Measurements from ENCODE around the gene CEBPB. TPM values are rescaled to one million over a fixed set of nuclear protein-coding genes. Genes with fewer than 3 reads are reported as not detected.

The CEBPB gene
- total and polyA plus RNA-seq, 2 experiments from 2014 or later, result 22.0 to 22.9 TPM

DNA sequence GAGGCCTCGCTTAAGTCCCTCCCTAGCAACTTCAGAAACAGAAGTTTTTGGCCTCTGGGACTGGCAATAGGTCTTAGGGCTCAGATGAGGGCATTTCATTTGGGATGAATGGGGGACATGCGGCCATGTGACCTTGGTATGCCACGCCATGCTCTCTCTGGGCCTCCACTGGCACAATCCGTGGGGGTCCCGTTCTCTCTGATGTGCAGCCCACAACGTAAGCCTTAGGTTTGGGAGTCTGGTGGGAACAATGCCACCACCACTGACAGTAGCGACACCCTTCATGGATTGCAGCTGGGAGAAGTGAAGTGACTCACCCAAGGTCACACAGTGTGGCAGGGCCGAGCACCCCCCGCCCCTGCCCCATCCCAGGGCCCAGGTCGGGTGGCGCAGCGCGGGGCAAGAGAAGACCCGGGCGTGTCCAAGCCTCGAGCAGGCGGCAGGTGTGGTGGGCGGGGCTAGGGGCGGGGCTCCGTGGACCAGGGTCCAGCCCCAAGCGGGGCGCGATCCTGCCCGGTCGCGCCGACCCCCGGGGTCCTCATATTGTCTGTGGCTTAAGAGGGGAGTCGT is 864 bp upstream of the CEBPB start:
- TF ChIP-seq, protein P1, sequence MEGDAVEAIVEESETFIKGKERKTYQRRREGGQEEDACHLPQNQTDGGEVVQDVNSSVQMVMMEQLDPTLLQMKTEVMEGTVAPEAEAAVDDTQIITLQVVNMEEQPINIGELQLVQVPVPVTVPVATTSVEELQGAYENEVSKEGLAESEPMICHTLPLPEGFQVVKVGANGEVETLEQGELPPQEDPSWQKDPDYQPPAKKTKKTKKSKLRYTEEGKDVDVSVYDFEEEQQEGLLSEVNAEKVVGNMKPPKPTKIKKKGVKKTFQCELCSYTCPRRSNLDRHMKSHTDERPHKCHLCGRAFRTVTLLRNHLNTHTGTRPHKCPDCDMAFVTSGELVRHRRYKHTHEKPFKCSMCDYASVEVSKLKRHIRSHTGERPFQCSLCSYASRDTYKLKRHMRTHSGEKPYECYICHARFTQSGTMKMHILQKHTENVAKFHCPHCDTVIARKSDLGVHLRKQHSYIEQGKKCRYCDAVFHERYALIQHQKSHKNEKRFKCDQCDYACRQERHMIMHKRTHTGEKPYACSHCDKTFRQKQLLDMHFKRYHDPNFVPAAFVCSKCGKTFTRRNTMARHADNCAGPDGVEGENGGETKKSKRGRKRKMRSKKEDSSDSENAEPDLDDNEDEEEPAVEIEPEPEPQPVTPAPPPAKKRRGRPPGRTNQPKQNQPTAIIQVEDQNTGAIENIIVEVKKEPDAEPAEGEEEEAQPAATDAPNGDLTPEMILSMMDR (IDR thresholded peaks at IDR 0.05; ENCODE audit: low read depth, low read length), result no peak
- H3K9me3 ChIP-seq (ENCODE audit: low read depth), result no peaks in the 10 kb centered on the region
- no peaks in the 10 kb centered on the region for H3K36me3 ChIP-seq
- H3K27me3 ChIP-seq, result no peaks in the 10 kb centered on the region
- no peak overlapping the region for H3K27ac ChIP-seq
- DNase-seq (ENCODE audit: low read depth in 1 of 2, low spot score in 1 of 2), result peak in 1 of 2 donors; percentile 22
- peak overlapping the region; percentile 83 for H3K4me3 ChIP-seq
- H3K4me1 ChIP-seq (ENCODE audit: low read depth), result peaks cover 8% of the 10 kb centered on the region

- no peak for DNase-seq (ENCODE audit: low read depth in 1 of 2, low spot score in 1 of 2)
- Histone ChIP-seq H3K4me3 (peak overlapping the region; percentile 83), H3K27ac (peak overlapping the region; percentile 87), H3K27me3 (no peaks in the 10 kb centered on the region), H3K9me3 (ENCODE audit: low read depth) (no peaks in the 10 kb centered on the region), H3K4me1 (ENCODE audit: low read depth) (peaks cover 8% of the 10 kb centered on the region), H3K36me3 (no peaks in the 10 kb centered on the region)
- TF ChIP-seq, protein P1 (IDR thresholded peaks at IDR 0.05; ENCODE audit: low read depth, low read length), result no peak
Observed at GRCh38 chr20:50191065-50191543, 474 bp downstream of the CEBPB start.

- peak overlapping the region; percentile 87 for H3K27ac ChIP-seq
- peak; percentile 59 to 79 for DNase-seq (ENCODE audit: low read depth in 1 of 2, low spot score in 1 of 2)
- no peaks in the 10 kb centered on the region for H3K27me3 ChIP-seq
- no peaks in the 10 kb centered on the region for H3K9me3 ChIP-seq (ENCODE audit: low read depth)
- TF ChIP-seq, protein P1 (IDR thresholded peaks at IDR 0.05; ENCODE audit: low read depth, low read length), result peak; percentile 20
- H3K4me1 ChIP-seq (ENCODE audit: low read depth), result peaks cover 8% of the 10 kb centered on the region
- peak overlapping the region; percentile 83 for H3K4me3 ChIP-seq
- H3K36me3 ChIP-seq, result no peaks in the 10 kb centered on the region
Observed at GRCh38 chr20:50191544-50192363, 1.1 kb downstream of the CEBPB start.

GRCh38 chr20:50192364-50193198 is 2.0 kb downstream of the CEBPB start:
- Histone ChIP-seq H3K9me3 (ENCODE audit: low read depth) (no peaks in the 10 kb centered on the region), H3K4me1 (ENCODE audit: low read depth) (peaks cover 8% of the 10 kb centered on the region), H3K4me3 (peak overlapping the region; percentile 83), H3K27ac (no peak overlapping the region), H3K36me3 (no peaks in the 10 kb centered on the region), H3K27me3 (no peaks in the 10 kb centered on the region)
- DNase-seq (ENCODE audit: low read depth in 1 of 2, low spot score in 1 of 2), result peak; percentile 81 to 92
- TF ChIP-seq, protein P1 (IDR thresholded peaks at IDR 0.05; ENCODE audit: low read depth, low read length), result no peak

GRCh38 chr20:50193199-50193835 is 2.7 kb downstream of the CEBPB start:
- Histone ChIP-seq H3K27ac (no peak overlapping the region), H3K4me3 (peak overlapping the region; percentile 83), H3K9me3 (ENCODE audit: low read depth) (no peaks in the 10 kb centered on the region), H3K27me3 (no peaks in the 10 kb centered on the region), H3K4me1 (ENCODE audit: low read depth) (peaks cover 8% of the 10 kb centered on the region), H3K36me3 (no peaks in the 10 kb centered on the region)
- peak in 1 of 2 donors; percentile 42 for DNase-seq (ENCODE audit: low read depth in 1 of 2, low spot score in 1 of 2)
- TF ChIP-seq, protein P1 (IDR thresholded peaks at IDR 0.05; ENCODE audit: low read depth, low read length), result no peak
